ENCODE data around the gene CDK5.

Gene CDK5

DNA sequence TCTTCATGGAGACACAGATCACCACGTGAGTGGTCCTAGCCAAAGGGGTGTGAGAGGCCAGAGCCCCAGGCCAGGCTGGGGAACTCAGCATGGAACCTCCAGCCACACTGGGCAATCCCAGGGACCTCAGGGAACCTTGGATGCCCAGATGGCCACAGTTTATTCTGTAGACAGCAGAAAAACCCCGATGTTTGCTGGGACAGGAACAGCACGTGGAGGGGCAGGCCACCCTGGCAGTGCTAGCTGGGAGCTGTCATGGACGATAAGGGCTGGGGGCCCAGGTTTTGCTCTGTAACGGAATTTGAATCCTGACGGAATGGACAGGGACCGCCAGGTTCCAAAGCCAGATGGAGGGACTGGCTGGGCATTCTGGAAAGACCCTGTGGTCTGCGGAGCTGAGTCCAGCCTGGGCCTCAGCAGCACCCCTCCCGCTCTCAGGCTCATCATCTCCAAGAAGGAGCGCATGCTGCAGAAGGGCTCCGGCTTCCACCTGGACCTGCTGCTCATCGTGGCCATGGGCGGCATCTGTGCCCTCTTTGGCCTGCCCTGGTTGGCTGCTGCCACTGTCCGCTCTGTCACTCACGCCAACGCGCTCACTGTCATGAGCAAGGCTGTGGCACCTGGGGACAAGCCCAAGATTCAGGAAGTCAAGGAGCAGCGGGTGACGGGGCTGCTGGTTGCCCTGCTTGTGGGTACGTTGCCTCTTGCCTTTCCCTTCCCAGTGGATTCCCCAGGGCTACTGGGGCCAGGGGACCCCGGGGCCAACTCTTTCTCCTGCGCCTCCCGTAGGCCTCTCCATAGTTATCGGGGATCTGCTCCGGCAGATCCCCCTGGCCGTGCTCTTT, 17.3 kb upstream of the CDK5 start:
- no peak for DNase-seq (ENCODE audit: low spot score)

DNA sequence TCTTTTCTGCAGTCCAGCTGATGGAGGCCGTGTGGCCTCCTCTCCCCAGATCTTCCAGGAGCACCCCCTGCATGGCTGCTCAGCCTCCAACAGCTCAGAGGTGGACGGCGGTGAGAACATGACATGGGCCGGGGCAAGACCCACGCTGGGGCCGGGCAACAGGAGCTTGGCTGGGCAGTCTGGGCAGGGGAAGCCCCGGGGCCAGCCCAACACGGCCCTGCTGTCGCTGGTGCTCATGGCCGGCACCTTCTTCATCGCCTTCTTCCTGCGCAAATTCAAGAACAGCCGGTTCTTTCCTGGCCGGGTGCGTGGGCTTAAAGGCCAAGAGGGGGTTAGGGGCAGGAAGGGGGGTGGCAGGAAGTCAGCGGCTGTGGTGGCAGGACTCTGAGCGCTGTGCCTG, 16.3 kb upstream of the CDK5 start:
- DNase-seq (ENCODE audit: low spot score): no peak

DNA sequence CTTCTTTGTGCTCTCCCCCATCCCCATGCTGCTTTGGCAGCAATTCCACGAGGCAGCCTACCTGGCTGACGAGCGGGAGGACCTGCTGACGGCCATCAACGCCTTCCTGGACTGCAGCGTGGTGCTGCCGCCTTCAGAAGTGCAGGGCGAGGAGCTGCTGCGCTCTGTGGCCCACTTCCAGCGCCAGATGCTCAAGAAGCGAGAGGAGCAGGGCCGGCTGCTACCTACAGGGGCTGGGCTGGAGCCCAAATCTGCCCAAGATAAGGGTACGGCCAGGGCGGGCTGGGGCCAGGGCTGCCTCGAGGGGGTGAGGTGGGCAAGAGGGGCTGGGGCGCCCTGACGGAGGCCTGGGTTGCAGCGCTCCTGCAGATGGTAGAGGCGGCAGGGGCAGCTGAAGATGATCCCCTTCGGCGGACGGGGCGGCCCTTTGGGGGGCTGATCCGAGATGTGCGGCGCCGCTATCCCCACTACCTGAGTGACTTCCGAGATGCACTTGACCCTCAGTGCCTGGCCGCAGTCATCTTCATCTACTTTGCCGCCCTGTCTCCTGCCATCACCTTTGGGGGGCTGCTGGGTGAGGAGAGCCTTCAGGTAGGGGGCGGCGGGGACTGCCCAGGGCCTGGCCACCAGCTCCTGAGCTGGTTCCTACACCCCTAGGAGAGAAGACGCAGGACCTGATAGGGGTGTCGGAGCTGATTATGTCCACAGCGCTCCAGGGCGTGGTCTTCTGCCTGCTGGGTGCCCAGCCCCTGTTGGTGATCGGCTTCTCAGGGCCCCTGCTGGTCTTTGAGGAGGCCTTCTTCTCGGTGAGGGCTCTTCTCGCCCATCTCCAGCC, 13.6 kb upstream of the CDK5 start:
- DNase-seq (ENCODE audit: low spot score): no peak

DNA sequence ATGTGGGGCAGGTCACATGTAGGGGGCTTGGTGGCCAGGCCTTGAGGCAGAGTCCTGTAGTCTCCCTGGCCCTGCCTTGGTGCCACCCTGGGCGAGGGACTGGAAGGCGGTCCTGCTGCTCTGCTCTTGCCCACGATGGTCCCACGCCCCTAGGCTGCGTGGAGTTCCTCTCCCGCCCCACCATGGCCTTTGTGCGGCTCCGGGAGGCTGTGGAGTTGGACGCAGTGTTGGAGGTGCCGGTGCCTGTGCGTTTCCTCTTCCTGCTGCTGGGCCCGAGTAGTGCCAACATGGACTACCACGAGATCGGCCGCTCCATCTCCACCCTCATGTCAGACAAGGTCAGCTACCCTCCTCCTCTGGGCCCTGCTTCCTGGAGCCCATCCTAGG, 12.9 kb upstream of the CDK5 start:
- no peak for DNase-seq (ENCODE audit: low spot score)

DNA sequence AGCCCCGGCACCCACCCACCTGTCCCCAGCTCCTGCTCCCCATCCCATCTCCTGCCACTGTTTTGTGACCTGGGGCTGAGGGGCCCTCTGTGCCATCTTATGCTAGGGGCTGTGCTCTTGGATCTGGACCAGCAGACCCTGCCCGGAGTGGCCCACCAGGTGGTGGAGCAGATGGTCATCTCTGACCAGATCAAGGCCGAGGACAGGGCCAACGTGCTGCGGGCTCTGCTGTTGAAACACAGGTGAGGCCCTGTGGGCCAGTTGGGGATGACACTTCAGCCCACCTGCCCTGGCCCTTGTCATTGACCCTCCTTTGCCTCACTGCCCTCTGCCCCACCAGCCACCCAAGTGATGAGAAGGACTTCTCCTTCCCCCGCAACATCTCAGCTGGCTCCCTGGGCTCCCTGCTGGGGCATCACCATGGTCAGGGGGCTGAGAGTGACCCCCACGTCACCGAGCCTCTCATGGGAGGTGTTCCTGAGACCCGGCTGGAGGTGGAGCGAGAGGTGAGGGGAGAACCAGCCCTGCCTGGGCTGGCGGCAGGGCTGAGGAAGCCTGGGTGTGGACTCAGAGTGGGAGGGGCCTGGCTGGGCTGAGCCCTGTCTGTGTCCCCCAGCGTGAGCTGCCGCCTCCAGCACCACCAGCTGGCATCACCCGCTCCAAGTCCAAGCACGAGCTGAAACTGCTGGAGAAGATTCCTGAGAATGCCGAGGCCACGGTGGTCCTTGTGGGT, 12.3 kb upstream of the CDK5 start:
- DNase-seq (ENCODE audit: low spot score): no peak

DNA sequence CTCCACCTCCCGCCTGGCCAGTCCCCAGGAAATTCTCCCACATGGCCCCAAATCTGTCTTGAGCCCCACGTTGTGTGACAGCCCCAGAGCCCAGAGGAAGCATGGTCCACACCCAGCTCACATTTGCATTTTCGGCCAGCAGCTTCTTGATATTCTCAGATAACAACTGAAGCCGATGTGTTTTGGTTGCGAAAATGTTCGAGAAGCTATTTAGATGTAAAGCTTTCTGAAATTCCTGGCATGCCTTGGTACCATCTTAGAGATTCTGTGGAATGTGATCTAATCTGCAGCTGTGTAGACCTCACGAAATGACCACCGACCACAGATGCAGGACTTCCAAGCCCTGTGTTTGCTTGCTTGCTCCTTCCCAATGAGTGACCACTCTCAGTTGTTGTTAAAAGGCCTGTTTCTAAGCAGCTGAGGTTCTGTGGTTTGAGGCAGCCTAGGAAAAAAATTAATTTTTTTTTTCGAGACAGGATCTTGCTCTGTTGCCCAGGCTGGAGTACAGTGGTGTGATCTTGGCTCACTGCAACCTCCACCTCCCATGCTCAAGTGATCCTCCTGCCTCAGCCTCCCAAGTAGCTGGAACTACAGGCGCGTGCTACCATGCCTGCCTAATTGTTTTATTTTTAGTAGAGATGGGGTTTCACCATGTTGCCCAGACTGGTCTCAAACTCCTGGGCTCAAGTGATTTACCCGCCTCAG, 10.5 kb upstream of the CDK5 start:
- DNase-seq (ENCODE audit: low spot score): no peak

DNA sequence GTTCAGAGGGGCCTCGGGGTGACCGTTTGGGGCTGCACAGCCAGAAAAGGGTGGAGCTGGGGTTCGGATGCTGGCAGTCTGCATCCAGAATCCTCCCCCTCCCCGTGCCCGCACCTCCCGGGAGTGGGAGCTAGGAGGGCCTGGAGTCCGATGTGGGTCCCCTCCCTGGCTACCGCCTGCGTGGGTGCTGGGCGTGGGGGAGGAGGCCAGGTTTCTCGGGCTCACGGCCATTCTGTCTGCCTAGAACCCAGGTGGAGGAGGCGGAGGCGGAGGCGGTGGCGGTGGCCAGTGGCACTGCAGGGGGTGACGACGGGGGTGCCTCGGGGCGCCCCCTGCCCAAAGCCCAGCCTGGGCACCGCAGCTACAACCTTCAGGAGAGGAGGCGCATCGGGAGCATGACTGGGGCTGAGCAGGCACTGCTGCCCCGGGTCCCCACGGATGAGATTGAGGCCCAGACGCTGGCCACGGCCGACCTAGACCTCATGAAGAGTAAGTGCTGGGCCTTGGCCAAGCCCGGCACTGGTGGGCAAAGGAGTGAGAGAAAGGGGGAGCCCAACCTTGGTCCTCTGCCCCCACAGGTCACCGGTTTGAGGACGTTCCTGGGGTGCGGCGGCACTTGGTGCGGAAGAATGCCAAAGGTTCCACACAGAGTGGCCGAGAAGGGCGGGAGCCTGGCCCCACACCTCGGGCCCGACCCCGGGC, 8.7 kb upstream of the CDK5 start:
- no peak for DNase-seq (ENCODE audit: low spot score)

DNA sequence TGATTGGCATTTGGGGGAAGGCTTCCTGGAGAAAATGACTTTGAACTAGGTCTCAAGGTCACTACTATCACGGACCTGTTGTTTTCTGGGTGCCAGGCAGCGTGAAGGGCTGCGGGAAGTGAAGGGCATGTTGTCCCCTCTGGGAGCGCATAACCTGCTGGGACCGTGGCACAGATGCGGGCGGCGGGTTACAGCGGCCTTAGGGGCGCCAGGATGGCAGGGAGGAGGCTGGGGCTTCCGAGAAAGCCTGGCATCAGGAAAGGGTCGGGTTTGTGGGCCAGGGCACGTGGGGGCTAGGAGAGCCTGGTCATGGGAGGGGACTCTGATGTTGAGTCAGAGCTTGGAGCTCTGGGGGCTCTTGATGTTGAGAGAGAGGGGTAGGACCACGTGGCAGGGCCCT, 7.8 kb upstream of the CDK5 start:
- DNase-seq (ENCODE audit: low spot score): no peak

DNA sequence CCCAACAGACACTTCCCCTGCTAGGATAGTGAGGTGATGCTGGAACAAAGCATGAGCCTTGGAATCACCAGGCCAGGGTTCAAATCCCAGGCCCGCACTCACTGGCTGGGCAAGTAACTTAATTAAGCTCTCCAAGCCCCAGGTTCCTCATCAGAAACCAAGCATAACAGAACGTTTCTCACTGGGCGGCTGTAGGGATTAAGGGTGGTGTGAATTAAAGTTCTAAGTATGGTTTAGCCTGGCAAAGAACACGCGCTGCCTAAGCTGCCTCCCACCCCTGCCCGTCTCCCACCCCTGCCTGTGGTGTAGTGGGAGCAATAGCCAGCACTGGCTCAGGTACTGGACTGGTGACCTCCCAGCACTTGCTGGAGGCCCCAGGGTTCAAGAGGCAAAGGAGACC, 7.3 kb upstream of the CDK5 start:
- DNase-seq (ENCODE audit: low spot score): no peak

DNA sequence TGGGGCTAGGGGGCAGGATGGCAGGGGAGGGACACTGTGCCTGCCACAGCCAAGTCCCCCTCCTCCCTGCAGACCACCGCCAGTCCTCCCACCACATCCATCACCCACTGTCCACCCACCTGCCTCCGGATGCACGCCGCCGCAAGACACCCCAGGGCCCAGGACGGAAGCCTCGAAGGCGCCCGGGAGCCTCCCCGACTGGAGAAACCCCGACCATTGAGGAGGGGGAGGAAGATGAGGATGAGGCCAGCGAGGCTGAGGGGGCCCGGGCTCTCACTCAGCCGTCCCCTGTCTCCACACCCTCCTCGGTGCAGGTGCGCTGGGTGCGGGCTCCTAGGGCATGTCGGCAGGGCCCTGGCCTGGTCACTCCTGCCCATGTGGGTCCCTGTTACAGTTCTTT, 6.8 kb upstream of the CDK5 start:
- DNase-seq (ENCODE audit: low spot score): no peak

DNA sequence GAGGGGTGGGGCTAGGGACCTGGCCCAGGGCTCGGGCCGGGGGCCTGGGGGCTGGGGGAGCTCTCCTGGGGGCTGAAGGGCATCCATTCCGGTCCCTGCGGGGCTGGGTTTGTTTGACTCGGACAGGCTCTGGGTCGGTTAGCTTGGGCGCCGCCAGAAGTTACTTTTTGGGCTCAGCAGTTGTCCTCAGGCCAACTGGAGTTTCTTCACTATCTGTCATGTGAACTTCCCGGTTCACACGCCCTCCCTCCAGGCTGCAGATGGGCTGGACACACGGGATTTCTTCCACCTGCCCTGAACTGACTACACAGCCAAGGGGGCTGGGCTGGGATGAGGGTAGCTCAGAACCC, 5.5 kb upstream of the CDK5 start:
- no peak for DNase-seq (ENCODE audit: low spot score)

DNA sequence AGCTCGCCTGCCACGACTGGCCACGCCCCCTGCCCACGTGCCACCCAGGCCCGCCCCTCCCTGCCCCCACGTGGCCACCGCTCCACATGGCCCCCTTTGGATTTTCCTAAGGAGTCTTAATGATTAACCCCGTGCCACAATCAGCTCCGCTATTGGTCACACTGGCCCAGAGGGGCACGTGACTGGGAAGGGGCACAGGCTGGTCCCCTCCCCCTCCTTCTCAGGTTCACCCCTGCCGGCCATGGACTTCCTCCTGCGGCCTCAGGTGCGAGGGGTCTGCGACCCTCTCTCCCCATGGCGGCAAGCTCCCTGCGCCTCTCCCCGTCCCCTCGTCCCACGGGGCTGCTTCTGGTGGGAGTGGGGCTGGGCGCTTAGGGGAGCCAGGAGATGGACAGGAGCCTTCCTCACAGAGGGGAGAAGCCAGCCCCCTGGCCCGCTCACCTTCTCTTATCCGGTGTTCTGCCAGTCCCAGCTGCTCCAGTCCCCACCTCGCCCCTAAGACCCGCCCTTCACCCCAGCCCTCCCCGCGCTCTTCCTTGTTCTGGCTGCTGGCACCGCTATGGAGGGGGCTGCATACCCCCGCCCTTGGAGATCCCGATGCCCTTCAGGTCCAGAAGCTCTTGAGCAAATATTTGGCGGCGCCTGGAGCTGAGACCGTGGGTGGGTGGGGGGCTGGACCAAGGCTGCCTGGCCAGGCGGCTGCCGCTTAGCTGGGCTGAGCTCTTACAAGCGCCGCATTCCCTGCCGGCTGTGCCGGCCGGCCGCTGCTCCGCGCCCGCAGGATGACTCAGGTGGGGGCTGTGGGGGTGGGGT, 4.9 kb upstream of the CDK5 start:
- DNase-seq (ENCODE audit: low spot score): peak; percentile 90

DNA sequence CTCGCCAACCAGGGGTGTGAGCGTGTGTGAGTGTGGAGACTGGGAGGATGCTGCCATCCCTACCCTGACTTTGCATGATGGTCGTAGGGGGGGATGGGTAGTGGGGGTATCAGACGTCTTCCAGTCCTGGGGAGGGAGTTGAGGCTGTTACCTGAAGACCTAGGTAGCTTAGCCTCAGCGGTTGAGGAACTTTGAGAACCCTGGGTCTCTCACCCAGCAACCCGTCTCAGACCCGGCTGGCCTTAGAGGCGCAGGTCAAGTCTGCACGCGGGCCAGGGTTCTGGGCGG, 4.4 kb upstream of the CDK5 start:
- DNase-seq (ENCODE audit: low spot score): no peak

DNA sequence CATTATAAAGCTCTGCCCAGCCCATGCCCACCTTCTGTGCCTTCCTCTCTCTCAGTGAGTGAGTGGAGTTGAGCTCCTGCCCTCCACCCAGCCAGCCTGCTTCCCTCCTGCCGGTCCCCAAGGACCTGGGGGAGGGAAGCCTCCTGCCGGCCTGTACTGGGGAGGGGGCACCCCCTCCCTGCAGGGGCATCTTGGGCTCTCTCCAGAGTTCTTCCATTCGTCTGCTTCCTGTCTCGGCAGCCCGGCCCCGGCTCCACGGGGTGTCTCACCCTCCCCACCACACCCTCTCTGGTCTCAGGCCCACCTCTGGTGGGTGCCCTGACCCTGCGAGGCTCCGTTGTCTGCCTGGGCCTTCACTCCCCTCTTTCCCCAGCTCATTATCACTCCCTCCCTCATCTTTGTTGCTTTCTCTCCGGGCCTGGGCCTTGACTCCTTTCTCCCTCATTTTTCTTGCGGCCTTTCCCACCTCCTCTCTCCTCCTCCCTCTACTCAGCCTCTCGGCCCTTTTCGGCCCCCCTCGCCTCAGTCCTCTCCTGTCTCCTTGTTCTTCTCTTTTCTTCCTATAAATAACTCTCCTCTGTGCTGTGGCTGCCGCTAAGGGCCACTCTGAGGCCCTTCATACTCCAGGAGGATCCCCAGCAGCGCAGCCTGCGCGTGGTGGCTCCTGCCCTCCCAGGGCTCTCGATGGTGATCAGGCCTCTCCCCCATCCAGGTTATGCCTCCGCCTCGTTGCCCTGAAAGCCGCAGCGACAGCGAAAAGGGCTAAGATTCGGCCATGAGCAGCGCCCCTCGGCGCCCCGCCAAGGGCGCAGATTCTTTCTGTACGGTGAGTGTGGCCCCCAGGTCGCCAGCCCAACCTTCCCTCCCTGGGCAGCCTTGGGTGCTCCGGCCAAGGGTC, 3.8 kb upstream of the CDK5 start:
- DNase-seq (ENCODE audit: low spot score): no peak

DNA sequence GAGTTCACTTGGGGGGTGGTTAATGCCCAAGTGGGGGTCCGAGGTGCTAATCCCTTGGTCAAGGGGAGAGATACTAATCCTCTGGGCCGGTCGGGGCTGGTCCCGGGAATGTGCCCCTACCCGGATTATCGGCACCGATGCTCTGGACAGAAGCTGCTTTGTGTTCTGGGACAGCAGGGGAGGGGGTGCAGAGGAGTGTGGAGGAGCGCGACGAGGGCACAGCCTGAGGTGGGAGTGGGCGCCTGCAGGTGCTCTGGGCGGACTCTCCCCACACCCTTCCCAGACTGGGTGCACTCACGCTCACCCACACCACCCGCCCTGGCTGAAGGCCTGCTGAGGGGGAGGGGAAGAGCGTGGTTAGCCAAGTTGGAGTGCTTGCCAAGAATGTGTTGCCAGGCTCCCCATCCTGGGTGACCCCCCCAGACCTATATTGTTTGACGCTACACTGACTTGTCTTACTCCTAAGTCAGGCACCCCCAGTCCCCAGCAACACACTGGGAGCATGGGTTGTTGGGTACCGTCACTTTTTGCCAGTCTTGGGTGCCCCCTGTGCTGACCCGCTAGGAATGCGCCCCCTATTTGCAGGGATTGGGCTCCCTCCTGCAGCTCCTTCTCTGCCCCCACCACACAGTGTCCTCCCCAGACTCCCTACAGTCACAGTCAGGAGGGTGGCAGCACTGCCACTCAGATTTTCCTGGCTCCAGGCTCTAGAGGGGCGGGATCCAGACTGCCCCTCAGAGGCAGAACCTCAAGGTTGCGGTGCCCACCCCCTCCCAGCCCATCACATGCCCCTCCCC, 2.9 kb upstream of the CDK5 start:
- DNase-seq (ENCODE audit: low spot score): no peak

DNA sequence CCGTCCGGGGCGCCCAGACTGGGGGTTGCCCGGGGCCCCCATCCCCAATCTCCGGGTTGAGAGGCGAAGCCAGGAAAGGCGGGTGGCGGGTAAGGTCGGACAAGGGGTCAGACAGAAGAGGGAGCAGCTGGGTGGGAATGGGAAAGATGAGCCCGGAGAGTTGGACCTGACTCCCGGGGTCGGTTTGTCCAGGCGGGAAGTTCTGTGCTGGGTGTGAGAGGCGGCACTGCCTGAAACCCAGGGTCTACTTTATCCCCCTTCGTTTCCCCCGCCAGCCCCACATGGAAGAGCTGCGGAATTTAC, 2.4 kb upstream of the CDK5 start:
- no peak for DNase-seq (ENCODE audit: low spot score)

DNA sequence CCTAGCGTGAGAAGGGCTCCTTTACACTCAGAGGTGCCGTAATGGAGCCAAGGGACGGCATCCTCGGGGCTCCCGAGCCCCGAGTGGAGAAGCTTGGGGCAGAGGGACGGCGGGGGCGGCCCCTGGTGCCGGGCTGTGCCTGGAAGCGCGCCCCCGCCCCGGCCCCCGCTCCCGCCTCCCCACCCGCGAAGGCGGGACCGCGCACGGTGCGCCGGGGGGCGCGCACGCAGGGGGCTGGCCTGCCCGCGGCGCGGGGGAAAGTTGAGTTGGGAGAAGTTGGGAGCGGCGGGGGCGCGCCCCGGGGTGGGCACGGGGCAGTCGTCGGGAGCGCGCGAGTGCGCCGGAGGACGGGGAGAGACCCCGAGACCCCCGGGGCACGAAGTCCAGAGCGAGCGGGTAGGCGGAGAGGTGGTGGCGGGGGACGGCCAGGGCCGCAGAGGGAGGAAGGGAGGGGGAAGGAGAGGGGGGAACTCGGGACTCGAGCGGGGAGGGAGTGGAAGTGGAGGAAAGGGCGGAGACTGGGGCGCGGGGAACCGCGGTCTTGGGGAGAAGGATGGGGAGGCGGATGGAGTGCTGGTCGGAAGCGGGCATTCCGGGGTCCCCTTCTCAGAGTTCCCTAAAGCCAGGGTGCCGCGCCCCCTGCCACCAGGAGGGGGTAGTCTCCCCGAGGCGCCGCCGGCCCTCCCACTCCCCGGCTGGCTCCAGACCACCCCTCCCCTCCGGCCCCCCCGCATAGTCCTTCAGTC, 1.8 kb upstream of the CDK5 start, which contains the start of gene SLC4A2:
SLC4A2 (plus strand) TSS at position 223 of the 746 bp plus-strand sequence. CDS start 2,399 bp downstream, outside the sequence.
- DNase-seq (ENCODE audit: low spot score): peak; percentile 70

DNA sequence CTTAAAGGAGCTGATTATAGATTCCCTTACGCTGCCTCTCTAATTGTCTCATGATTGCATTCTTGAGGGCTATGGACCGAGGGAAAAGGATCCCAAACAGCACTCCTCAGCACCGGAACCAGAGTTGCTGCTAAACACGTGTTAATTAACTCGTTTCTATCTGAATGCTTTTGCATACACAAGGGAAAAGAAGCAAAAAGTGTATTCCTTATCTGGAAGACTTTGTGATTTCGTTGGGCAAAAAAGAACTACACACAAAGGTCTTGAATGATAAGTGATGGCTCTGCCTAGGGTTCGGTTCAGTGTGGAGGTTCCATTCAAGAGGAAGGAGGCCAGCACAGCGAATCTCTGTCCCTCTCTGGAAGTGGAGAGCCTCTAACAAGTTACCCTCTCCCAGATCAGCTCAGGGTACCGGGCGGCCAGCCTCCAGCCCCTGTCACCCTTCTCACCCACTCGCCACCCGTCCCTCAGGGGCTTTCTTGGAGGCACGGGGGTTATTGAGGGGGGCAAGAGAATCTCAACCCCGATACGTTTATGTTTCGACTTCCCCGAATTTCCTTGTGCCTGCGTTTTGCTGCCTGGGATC, 1.2 kb upstream of the CDK5 start:
- no peak for DNase-seq (ENCODE audit: low spot score)

All from SK-N-DZ (cell line).